Left lung (tissue), 10 donors: ENCODE measurements around the gene NSD1. TPM values are rescaled to one million over a fixed set of nuclear protein-coding genes. Genes with fewer than 3 reads are reported as not detected.

ENCODE experiments used
- ATAC-seq: fragments of 200-7000 bp; cut with Tn5 transposase; one replicate; pipeline ENCODE4 v1.9.1; 2020; ENCODE audit warnings: moderate library complexity
- DNase-seq, 4 donors: peaks; one replicate each; pipeline ENCODE4 v3.0.0-alpha.2; 2013 to 2020
- H3K27ac ChIP-seq, 2 donors: fragments of 200-600 bp; sonication (generic) in 1 of 2; one replicate each; pipeline versions ENCODE4 v1.5.0 to v1.8.0; 2020 to 2021
- H3K27me3 ChIP-seq, 2 donors: fragments of 200-600 bp; sonication (generic) in 1 of 2; one replicate each; pipeline versions ENCODE4 v1.5.0 to v1.8.0; 2020 to 2021
- H3K36me3 ChIP-seq, 2 donors: fragments of 200-600 bp; sonication (generic) in 1 of 2; one replicate each; pipeline versions ENCODE4 v1.5.0 to v1.8.0; 2020 to 2021
- H3K4me1 ChIP-seq, 2 donors: fragments of 200-600 bp; one replicate each; pipeline ENCODE4 v1.8.0; 2021
- H3K4me3 ChIP-seq, 2 donors: fragments of 200-600 bp; sonication (generic) in 1 of 2; one replicate each; pipeline versions ENCODE4 v1.5.0 to v1.8.0; 2020 to 2021; ENCODE audit warnings: mild to moderate bottlenecking in 1 of 2
- H3K9me3 ChIP-seq, 2 donors: fragments of 200-600 bp; sonication (generic) in 1 of 2; one replicate each; pipeline versions ENCODE4 v1.5.0 to v1.8.0; 2020 to 2021
- intact Hi-C, 2 donors: fragments of 100-400 bp; cut with DNase I; formaldehyde crosslinking; loops; one replicate each; pipeline versions ENCODE4 v1.11.2 to v1.14.2; 2022
- polyA plus RNA-seq, 6 donors: library from polyadenylated mRNA; unstranded; fragments of 120-200 nt; gene quantifications; one replicate each; pipeline ENCODE4 v1.2.1, GENCODE V29; 2013; ENCODE audit not compliant: insufficient read length in 6 of 6
- total RNA-seq, 2 donors: library from RNA; stranded (reverse); fragmentation: NEBNext Ultra II Directional; extraction: Animal tissue kit (Norgen Biotek cat#: 25700); gene quantifications; one replicate each; pipeline ENCODE4 v1.2.1, GENCODE V29; 2021
- TF ChIP-seq, protein P1 (sequence below), 2 donors: fragments of 200-600 bp; sonication (generic) in 1 of 2; IDR thresholded peaks; one replicate each; pipeline versions ENCODE4 v1.5.0 to v1.8.0; 2021; ENCODE audit warnings: antibody characterized with exemption in 2 of 2
- donor health status: DM: no; HTN: yes; CAD: no.
- donor health status: DM: no; HTN: no; CAD: no.

The NSD1 gene
- total and polyA plus RNA-seq, 8 donors = 45.8 to 79.7 (median 54.1) TPM

GRCh38 chr5:177312649-177313181, 179.1 kb downstream of the NSD1 start:
- DNase-seq (no peak), ATAC-seq (no peak)
- Histone ChIP-seq H3K27me3 (no peaks in the 10 kb centered on the region), H3K36me3 (peaks cover 0 to 10% of the 10 kb centered on the region in 2 donors), H3K9me3 (no peaks in the 10 kb centered on the region), H3K4me3 (peak overlapping the region; percentile 44 to 55), H3K27ac (no peak overlapping the region), H3K4me1 (peaks cover 11 to 55% of the 10 kb centered on the region in 2 donors)
- intact Hi-C loops = no loop called here
- TF ChIP-seq, protein P1, sequence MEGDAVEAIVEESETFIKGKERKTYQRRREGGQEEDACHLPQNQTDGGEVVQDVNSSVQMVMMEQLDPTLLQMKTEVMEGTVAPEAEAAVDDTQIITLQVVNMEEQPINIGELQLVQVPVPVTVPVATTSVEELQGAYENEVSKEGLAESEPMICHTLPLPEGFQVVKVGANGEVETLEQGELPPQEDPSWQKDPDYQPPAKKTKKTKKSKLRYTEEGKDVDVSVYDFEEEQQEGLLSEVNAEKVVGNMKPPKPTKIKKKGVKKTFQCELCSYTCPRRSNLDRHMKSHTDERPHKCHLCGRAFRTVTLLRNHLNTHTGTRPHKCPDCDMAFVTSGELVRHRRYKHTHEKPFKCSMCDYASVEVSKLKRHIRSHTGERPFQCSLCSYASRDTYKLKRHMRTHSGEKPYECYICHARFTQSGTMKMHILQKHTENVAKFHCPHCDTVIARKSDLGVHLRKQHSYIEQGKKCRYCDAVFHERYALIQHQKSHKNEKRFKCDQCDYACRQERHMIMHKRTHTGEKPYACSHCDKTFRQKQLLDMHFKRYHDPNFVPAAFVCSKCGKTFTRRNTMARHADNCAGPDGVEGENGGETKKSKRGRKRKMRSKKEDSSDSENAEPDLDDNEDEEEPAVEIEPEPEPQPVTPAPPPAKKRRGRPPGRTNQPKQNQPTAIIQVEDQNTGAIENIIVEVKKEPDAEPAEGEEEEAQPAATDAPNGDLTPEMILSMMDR (IDR thresholded peaks at IDR 0.05) = no peak

DNA sequence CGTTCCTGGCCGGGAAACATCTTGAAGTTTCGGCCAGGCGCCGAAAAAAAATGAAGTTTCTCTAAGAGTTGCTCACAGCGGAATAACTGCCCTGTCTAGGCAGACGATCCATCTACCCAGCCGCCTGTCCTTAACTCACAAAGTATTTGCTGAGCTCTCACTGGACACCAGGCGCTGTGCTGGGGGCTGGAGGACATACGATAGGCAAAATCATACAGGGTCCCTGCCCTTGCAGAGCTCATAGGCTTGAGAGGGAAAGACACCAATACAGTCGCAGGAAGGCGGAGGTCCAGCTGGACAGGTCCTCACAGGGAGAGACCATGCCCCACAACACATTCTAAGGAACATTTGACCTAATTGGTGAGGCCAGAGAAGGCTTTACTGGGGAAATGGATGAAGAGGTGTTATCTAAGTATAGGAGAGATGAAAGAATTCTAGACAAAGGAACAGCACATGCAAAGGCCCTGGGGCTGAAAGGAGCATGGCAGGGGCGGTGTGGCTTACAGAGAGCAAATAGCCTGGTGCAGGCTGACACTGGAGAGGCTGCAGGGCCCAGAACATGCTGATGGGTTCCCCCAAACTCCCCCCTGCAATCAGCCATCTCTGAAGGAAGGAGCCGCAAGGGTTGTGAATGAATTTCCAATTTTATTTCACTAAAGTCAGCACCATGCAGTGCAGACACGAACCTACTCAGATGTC, 180.1 kb downstream of the NSD1 start:
- H3K27me3 ChIP-seq = no peaks in the 10 kb centered on the region
- no peak for DNase-seq
- H3K36me3 ChIP-seq = peaks cover 0 to 6% of the 10 kb centered on the region in 2 donors
- H3K4me1 ChIP-seq = peaks cover 11 to 45% of the 10 kb centered on the region in 2 donors
- ATAC-seq = no peak
- intact Hi-C loops = no loop called here
- H3K4me3 ChIP-seq = no peak overlapping the region
- H3K27ac ChIP-seq = no peak overlapping the region
- no peaks in the 10 kb centered on the region for H3K9me3 ChIP-seq
- TF ChIP-seq, protein P1 (IDR thresholded peaks at IDR 0.05) = no peak

DNA sequence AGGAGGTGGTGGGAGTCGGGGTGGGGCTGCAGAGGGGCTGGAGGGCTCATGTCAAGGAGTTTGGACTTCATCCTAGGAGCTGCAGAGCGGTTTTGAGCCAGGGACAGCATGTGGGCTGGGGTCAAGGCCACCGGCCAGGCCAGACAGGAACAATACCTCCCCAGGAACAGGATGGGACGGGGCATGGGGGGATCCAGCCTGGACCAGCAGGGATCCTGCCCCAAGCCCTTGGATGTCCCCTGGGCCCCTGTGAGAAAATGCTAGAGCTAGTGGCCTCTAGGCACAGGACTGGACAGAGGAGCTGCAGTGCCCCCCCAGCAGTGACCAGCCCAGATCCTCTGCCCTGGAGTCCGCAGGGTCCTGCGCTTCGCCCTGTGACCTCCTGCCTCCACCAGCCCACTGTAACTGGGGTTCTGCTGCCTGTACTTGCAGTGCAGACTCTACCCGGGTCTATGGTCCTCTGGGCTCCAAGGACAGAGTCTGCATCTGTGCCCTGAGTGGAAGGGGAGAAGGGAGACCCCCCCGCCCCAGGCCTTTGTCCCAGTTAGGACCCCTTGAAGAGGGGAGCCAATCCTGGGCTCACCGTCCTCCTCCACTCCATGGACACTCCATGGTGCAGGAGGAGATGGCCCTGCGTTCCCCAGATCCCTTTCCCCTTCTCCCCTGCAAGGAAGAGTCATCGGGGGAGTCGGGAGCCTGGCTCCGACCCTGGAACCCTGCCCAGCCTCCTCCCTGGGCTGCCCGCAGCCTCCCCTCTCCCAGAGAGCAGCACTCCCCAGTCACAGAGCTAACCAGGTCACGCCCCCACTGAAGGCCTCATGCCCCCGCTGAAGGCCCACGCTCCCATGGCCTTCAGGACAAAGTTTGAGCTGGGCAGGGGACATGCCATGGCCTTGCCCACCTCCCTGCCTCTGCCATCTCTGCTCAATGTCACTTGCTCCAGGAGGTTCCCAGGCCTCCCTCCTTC, 181.1 kb downstream of the NSD1 start:
- Histone ChIP-seq H3K27me3 (no peaks in the 10 kb centered on the region), H3K36me3 (peaks cover 0 to 6% of the 10 kb centered on the region in 2 donors), H3K9me3 (no peaks in the 10 kb centered on the region), H3K27ac (no peak overlapping the region), H3K4me3 (no peak overlapping the region), H3K4me1 (peaks cover 11 to 38% of the 10 kb centered on the region in 2 donors)
- TF ChIP-seq, protein P1 (IDR thresholded peaks at IDR 0.05) = no peak
- intact Hi-C loops = no loop called here
- DNase-seq (no peak), ATAC-seq (no peak)

DNA sequence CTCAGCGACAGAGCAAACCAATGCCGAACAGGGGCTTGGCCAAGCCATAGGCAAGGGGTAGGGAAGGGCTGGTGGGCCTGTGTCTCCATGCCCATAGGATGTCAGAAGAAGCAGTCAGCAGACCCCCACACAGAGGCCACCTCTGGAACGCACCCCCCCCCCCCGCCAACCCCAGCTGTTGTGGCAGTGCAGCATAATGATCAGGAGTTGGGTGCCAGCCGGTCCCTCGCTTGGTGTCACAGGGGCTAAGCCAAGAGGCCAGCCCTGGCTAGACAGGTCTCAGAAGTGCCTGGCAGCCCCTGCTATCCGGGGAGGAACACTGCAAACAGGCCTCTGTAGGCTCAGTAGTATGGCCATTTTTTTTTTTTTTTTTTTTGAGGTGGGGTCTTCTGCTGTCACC, 181.8 kb downstream of the NSD1 start:
- Histone ChIP-seq H3K4me1 (peaks cover 11 to 38% of the 10 kb centered on the region in 2 donors), H3K9me3 (no peaks in the 10 kb centered on the region), H3K36me3 (peaks cover 0 to 9% of the 10 kb centered on the region in 2 donors), H3K27me3 (no peaks in the 10 kb centered on the region), H3K4me3 (no peak overlapping the region), H3K27ac (no peak overlapping the region)
- TF ChIP-seq, protein P1 (IDR thresholded peaks at IDR 0.05) = no peak
- ATAC-seq (no peak), DNase-seq (no peak)
- intact Hi-C loops = no loop called here

DNA sequence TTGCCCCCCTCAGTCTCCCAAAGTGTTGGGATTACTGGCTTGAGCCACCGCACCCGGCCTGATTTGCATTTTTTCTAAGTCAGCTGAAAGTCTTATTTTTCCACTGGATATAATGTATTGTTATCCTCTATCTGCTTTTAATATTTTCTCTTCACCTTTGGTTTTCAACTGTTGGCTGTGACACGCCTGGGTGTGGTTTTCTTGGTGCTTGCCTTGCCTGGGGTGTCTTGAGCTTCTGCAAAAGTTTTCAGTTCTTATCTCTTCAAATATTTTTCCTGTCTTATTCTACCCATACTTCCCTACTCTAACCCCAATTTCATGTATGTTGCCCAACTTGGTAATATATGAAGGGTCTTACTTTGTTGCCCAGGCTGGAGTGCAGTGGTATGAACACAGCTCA, 182.4 kb downstream of the NSD1 start:
- TF ChIP-seq, protein P1 (IDR thresholded peaks at IDR 0.05) = no peak
- Histone ChIP-seq H3K27ac (no peak overlapping the region), H3K36me3 (peaks cover 0 to 9% of the 10 kb centered on the region in 2 donors), H3K4me1 (peaks cover 5 to 38% of the 10 kb centered on the region in 2 donors), H3K27me3 (no peaks in the 10 kb centered on the region), H3K4me3 (no peak overlapping the region), H3K9me3 (no peaks in the 10 kb centered on the region)
- no peak for DNase-seq
- ATAC-seq = no peak
- intact Hi-C loops = no loop called here
